A673 (cell line): ENCODE data around the gene C9orf50.

Experiments used
- CTCF ChIP-seq: fragments of 300-800, 200-600 bp; sonication (generic); conservative IDR thresholded peaks from 2 replicates; pipeline ENCODE4 v1.5.1; 2017; ENCODE audit warnings: low read depth, mild to moderate bottlenecking, antibody characterized with exemption, low read length, moderate library complexity, mixed read lengths
- EZH2 ChIP-seq: fragments of 200-600 bp; sonication (generic); IDR thresholded peaks from 2 replicates; pipeline ENCODE4 v1.6.1; 2017; ENCODE audit warnings: borderline replicate concordance, low read depth, mild to moderate bottlenecking, mixed read lengths, antibody characterized with exemption, low read length; ENCODE audit not compliant: poor library complexity, severe bottlenecking

GRCh38 chr9:129612123-129612522 is 8.8 kb downstream of the C9orf50 start:
- TF ChIP-seq EZH2 (no peak), CTCF (no peak)
